Activated T-helper 17 cell treated with anti-CD3 and anti-CD28 coated beads, Interleukin-2, amount 50 U/mL, for 72 hours (primary cell): Measurements from ENCODE around the gene INTS15. TPM values are rescaled to one million over a fixed set of nuclear protein-coding genes. Genes with fewer than 3 reads are reported as not detected.

Source experiments
- ATAC-seq: fragments of 150-1000 bp; cut with Tn5 transposase; replicated peaks from 2 replicates; pipeline ENCODE4 v1.10.0; 2021; ENCODE audit warnings: mild to moderate bottlenecking, moderate library complexity
- H3K27ac Mint-ChIP-seq: one replicate; pipeline ENCODE4 v1.8.0; 2022; ENCODE audit warnings: mixed read lengths
- H3K27me3 Mint-ChIP-seq: one replicate; pipeline ENCODE4 v1.8.0; 2022; ENCODE audit warnings: mixed read lengths
- H3K36me3 Mint-ChIP-seq: one replicate; pipeline ENCODE4 v1.8.0; 2022; ENCODE audit warnings: low read depth, mild to moderate bottlenecking, mixed read lengths
- H3K4me1 Mint-ChIP-seq: one replicate; pipeline ENCODE4 v1.8.0; 2022; ENCODE audit warnings: mixed read lengths
- H3K4me3 Mint-ChIP-seq: one replicate; pipeline ENCODE4 v1.8.0; 2022; ENCODE audit warnings: mild to moderate bottlenecking, mixed read lengths
- H3K9me3 Mint-ChIP-seq: one replicate; pipeline ENCODE4 v1.8.0; 2022; ENCODE audit warnings: mixed read lengths
- total RNA-seq, 2 donors: library from RNA; stranded (reverse); gene quantifications; one replicate each; pipeline ENCODE4 v1.2.3, GENCODE V29; 2022

Gene INTS15
- total RNA-seq, 2 donors from 2014 or later, result 19.3 to 29.0 TPM

DNA sequence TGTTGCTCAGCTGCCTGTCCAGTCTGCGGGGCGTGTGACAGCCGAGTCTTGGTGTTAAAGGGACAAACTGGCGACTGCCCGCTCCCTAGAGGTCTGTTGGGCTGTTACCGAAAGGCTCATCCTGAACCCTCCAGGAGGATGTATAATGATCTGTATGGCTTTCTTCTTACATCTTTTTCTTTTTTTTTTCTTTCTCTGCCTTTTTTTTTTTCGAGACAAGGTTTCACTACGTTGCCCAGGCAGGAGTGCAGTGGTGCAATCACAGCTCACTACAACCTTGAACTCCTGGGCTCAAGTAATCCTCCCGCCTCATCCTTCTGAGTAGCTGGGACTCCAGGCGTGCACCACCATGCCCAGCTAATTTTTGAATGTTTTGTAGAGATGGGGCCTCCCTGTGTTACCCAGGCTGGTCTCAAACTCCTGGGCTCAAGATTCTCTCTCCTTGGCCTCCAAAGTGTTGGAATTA is 857 bp downstream of the INTS15 start:
- ATAC-seq, result peak; percentile 17
- H3K36me3 Mint-ChIP-seq, result peaks cover 80% of the 10 kb centered on the region
- no peaks in the 10 kb centered on the region for H3K27me3 Mint-ChIP-seq
- no peaks in the 10 kb centered on the region for H3K9me3 Mint-ChIP-seq
- peak overlapping the region; percentile 93 for H3K4me3 Mint-ChIP-seq
- H3K4me1 Mint-ChIP-seq, result no peaks in the 10 kb centered on the region
- H3K27ac Mint-ChIP-seq, result peak overlapping the region; percentile 89

DNA sequence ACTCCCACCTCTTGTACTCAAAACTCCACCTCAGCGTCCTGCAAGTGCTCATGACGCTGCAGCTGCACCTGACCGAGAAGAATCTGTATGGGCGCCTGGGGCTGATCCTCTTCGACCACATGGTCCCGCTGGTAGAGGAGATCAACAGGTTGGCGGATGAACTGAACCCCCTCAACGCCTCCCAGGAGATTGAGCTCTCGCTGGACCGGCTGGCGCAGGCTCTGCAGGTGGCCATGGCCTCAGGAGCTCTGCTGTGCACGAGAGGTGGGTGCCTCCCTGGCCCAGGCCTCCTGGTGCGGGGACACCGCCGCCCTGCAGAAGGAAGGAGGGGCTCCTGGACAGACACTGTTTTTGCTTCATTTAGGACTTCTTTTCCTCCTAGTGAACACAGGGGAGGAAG is 10.3 kb downstream of the INTS15 start:
- no peak for ATAC-seq
- Mint-ChIP-seq H3K4me3 (no peak overlapping the region), H3K4me1 (peaks cover 5% of the 10 kb centered on the region), H3K36me3 (peaks cover 97% of the 10 kb centered on the region), H3K27me3 (no peaks in the 10 kb centered on the region), H3K27ac (no peak overlapping the region), H3K9me3 (no peaks in the 10 kb centered on the region)

DNA sequence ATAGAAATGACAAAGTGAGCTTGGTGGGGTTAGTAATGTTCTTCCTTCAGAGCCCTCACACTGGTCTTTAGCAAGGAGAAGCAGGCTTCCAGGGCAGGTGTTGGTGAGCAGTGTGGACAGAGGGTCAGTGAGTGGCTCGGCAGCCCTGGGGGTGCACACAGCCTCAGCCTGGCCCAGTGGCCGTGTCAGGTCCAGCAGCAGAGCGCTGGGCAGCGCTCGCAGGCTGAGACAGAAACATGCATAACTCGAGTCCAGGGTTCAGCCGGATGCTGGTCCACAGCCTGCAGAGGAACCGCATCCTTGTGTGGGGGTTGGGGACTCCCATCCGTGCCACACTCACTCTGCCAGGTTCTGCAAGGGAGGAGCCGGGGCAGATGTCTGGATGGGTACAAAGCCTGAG is 14.6 kb downstream of the INTS15 start:
- no peaks in the 10 kb centered on the region for H3K9me3 Mint-ChIP-seq
- no peak overlapping the region for H3K4me3 Mint-ChIP-seq
- peaks cover 74% of the 10 kb centered on the region for H3K36me3 Mint-ChIP-seq
- no peaks in the 10 kb centered on the region for H3K27me3 Mint-ChIP-seq
- H3K27ac Mint-ChIP-seq, result no peak overlapping the region
- peaks cover 5% of the 10 kb centered on the region for H3K4me1 Mint-ChIP-seq
- no peak for ATAC-seq

DNA sequence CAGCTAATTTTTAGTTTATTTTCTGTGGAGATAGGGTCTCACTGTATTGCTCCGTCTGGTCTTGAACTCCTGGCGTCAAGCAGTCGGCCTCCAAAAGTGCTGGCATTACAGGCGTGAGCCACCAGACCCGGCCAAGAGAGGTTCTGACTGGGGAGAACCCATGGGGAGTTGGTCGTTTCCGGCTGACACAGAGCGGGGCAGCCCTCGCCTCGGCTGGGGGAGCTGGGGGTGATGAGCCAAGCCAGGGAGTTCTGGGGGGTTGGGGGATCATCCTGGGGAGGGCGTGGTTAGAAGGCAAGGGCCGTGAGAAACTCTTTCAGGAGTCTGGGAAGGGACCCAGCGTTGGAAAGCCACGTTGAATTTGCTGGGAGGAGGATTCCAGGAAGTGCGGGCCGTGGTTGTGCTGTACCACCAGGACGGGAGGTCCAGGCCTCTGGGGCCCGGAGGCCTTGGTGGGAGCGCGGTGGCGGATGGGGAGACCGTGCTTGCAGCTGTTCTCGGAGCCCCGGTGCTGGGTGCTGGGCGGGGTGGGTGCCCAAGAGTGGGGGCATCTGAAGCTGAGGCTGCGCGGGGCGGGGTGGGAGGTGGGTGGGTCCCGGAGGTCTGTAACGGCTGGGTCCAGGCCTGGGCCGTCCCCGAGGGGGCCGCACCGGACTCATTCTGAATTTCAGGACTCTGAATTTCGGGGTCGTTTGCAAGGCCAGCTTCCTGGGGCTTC is 17.2 kb downstream of the INTS15 start:
- Mint-ChIP-seq H3K27ac (no peak overlapping the region), H3K4me3 (no peak overlapping the region), H3K36me3 (peaks cover 48% of the 10 kb centered on the region), H3K4me1 (peaks cover 2% of the 10 kb centered on the region), H3K9me3 (no peaks in the 10 kb centered on the region), H3K27me3 (no peaks in the 10 kb centered on the region)
- no peak for ATAC-seq

DNA sequence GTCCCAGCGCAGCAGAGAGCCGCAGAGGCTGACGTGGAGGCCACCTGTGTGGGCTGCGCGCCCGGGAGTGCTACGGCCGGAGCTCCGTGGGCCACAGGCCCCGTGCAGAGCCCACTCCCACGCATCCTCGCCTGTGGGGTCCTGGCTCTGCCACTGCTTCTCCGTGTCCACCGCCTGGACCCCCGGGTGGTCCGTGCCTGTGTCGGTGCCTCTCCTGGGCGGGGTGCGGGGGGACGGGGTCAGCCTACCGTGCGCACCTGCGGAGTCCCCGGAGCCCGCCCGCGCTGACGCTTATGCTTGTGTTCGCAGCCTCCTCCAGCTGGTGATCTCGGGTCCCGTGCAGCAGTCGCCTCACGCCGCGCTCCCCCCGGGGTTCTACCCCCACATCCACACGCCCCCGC is 17.8 kb downstream of the INTS15 start:
- Mint-ChIP-seq H3K4me1 (no peaks in the 10 kb centered on the region), H3K27me3 (peaks cover 2% of the 10 kb centered on the region), H3K36me3 (peaks cover 42% of the 10 kb centered on the region), H3K9me3 (no peaks in the 10 kb centered on the region), H3K4me3 (no peak overlapping the region), H3K27ac (no peak overlapping the region)
- ATAC-seq, result no peak

DNA sequence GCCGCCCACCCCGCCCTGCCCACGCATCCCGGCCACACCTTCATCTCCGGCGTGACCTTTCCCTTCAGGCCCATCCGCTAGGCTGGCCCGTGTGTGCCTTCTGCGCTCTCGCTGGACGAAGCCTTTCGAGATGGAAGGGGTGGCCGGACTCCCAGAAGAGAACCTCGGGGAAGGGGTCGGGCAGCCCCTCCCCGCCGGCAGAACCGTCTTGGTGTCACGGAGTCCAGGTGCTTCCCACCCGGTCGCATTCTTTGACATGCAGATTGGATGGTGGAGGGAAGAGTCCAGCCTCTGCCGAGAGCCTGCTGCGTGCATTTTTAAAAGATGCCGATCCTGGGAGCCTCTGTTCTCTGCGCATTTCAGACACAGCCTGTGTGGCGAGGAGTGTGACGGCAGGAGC is 18.3 kb downstream of the INTS15 start:
- no peak for ATAC-seq
- Mint-ChIP-seq H3K4me3 (no peak overlapping the region), H3K27ac (no peak overlapping the region), H3K27me3 (peaks cover 5% of the 10 kb centered on the region), H3K4me1 (no peaks in the 10 kb centered on the region), H3K9me3 (no peaks in the 10 kb centered on the region), H3K36me3 (peaks cover 38% of the 10 kb centered on the region)

DNA sequence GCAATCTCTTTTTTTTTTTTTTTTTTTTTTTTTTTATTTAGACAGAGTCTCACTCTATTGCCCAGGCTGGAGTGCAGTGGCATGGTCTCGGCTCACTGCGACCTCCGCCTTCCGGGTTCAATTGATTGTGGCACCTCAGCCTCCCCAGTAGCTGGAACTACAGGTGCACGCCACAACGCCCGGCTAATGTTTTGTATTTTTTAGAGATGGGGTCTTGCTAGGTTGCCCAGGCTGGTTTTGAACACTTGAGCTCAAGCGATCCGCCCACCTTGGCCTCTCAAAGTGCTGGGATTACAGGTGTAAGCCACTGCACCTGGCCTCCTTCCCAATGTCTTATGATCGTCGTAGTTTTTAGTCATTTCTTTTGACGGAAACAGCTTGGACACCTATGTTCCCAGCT is 19.0 kb downstream of the INTS15 start:
- Mint-ChIP-seq H3K27me3 (peaks cover 5% of the 10 kb centered on the region), H3K9me3 (no peaks in the 10 kb centered on the region), H3K4me3 (no peak overlapping the region), H3K36me3 (peaks cover 33% of the 10 kb centered on the region), H3K4me1 (no peaks in the 10 kb centered on the region), H3K27ac (no peak overlapping the region)
- no peak for ATAC-seq

DNA sequence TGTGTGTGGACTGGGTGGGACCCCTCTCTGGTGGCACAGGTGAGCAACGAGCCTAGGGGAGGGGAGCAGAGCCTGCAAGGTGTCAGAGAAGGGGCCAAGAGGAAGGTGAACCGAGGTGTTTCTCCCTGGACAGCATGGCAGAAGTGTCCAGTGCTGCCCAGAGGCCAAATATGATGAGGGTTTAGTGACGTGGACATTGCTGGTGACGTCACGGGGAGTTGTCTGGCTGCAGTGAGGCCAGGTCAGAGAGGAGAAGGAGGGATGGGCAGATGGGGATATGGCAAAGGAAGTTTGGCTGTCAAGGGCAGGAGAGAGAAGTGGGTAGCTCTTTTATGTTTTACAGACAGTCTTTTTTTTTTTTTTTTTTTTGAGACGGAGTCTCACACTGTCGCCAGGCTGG is 23.0 kb downstream of the INTS15 start:
- Mint-ChIP-seq H3K4me1 (no peaks in the 10 kb centered on the region), H3K27me3 (peaks cover 10% of the 10 kb centered on the region), H3K4me3 (no peak overlapping the region), H3K27ac (no peak overlapping the region), H3K36me3 (no peaks in the 10 kb centered on the region), H3K9me3 (no peaks in the 10 kb centered on the region)
- ATAC-seq, result no peak

DNA sequence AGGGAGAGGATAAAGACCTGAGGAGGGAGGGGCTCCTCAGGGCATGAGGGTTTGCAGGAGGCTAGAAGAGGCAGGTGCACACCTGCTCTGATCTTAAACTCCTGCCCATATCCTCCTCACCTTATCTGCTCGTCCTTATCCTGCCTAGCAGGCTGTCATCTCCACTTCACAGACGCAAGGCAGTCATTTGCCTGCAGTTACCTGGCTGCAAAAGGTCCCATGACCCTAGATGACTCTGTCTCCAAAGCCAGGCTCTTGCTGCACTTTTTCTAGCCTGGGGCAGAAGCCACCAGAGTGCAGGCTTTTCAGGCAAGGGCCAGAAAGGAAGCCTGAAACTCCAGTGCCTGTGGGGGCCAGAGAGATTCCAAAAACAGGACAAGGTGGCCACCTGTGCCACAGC is 23.9 kb downstream of the INTS15 start:
- no peak for ATAC-seq
- Mint-ChIP-seq H3K27me3 (peaks cover 10% of the 10 kb centered on the region), H3K36me3 (no peaks in the 10 kb centered on the region), H3K9me3 (no peaks in the 10 kb centered on the region), H3K4me1 (no peaks in the 10 kb centered on the region), H3K27ac (no peak overlapping the region), H3K4me3 (no peak overlapping the region)

DNA sequence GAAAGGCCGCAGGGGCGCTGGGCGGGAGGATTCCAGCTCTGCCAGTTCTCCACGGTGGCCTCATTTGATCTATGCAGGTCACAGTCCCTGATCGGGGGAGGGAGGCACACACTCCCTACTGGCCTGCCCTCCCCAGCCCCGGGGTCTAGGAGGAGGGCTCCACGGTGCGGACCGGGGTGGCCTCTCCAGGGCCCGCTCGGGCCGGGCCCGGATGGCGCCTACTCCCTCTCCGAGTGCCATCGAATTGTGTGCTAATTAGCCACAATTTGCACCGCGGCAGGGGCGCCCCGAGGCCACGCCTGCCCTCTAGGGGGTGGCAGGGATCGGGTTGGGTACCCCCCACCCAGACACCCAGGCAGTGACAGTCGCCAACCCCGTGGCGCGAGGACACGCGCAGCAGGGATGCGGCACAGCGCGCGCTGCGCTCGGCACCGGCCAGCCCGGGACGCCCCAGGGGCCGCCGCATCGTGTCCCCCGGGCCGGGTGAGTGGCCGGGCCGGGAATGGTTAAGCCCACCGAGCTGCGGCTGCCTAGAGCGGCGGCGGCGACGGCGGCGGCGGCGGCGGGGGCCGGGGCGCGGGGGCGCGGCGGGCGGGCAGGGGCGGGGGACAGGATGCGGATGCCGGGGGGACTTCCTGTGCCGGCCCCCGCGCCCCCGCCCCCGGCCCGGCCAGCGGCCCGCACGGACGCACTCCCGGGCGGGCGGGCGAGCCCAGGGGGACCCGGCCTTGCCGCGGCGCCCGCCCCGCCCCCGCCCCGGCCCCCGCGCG is 25.3 kb downstream of the INTS15 start, which contains the start of gene ZNF853:
ZNF853 (plus strand) TSS at position 658 of the 770 bp plus-strand sequence. CDS start 565 bp downstream, outside the sequence.
- Mint-ChIP-seq H3K4me3 (peak within 1 kb of the TSS; percentile 71), H3K27ac (no peak within 1 kb of the TSS), H3K9me3 (no peaks in the 10 kb centered on the region), H3K36me3 (no peaks in the 10 kb centered on the region), H3K4me1 (peaks cover 8% of the 10 kb centered on the region), H3K27me3 (peaks cover 10% of the 10 kb centered on the region)
- ATAC-seq, result peak; percentile 33

DNA sequence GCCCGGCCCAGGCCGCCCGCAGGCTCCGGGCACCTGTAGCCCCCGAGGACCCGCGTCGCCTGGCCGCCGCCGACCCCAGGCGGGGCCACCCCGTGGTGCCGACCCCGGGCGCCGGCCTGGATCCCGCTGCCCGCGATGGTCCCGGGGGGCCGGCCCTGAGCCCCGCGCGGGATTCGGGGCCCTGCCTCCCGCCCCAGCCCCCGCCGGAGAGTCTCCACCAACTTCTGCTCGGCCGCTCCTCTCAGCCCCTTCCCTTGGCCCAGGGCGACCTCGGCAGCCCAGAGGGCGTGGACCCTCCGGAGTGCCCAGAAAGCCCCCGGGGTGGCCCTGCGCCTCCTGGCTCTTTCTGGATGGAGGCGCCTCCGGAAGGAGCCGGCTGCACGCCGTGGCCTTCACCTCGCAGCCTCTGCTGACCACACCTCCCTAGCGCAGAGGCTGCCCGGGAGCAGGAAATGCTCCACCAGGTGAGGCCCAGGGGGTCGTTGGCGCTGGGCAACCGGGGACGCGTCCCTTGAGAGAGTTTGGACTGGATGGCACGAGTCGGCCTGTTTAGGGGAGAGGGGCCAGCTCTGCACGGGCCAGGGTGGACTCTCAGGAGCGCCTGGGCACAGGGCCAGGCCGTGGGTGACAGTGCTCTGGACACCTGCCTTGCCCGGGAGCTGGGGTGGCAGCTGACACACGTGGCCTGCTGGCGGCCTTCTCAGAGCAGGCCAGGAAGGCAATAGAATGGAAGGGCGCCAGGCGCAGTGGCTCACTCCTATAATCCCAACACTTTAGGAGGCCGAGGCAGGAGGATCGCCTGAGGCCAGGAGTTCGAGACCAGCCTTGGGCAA is 26.1 kb downstream of the INTS15 start:
- Mint-ChIP-seq H3K27me3 (peaks cover 10% of the 10 kb centered on the region), H3K9me3 (no peaks in the 10 kb centered on the region), H3K36me3 (no peaks in the 10 kb centered on the region), H3K27ac (no peak overlapping the region), H3K4me3 (no peak overlapping the region), H3K4me1 (peaks cover 8% of the 10 kb centered on the region)
- no peak for ATAC-seq

DNA sequence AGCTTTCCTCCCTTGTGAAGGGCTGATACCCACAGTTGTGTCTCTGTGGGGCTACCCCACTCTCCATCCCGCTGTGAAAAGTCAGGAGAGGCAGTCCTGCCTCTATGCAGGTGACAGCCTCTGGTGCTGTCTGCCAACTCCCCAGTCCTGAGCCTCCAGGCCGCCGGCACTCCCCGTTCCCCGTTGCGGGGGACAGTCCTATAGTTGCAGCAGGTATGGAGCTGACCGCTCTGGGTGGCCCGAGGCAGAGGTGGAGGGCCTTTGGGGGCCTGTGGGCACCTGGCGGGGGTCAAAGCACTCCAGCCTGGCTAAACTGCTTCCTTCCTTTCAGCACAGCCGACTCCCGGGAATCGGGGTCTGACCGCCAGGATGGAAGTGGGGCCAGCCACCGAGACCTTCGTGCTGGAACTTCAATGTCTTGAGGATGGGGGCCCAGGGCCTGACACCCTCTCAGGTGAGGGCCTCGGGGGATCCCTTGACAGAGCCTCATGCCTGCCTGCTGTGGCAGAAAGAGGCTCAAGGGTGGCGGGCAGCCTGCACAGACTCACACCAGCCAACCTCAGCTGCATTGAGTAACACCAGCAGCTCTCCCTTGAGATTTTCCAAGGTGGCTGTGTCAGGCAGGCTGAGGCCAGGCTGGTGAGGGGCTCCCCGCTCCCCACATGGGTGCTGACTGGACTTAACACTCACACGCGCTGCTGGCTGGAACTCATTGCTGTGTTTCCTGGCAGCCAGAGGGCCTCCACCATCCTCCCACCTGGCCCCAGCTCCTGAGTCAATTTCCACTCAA is 27.2 kb downstream of the INTS15 start:
- peaks cover 10% of the 10 kb centered on the region for H3K27me3 Mint-ChIP-seq
- H3K9me3 Mint-ChIP-seq, result no peaks in the 10 kb centered on the region
- no peak overlapping the region for H3K27ac Mint-ChIP-seq
- peaks cover 12% of the 10 kb centered on the region for H3K4me1 Mint-ChIP-seq
- ATAC-seq, result no peak
- no peak overlapping the region for H3K4me3 Mint-ChIP-seq
- no peaks in the 10 kb centered on the region for H3K36me3 Mint-ChIP-seq

DNA sequence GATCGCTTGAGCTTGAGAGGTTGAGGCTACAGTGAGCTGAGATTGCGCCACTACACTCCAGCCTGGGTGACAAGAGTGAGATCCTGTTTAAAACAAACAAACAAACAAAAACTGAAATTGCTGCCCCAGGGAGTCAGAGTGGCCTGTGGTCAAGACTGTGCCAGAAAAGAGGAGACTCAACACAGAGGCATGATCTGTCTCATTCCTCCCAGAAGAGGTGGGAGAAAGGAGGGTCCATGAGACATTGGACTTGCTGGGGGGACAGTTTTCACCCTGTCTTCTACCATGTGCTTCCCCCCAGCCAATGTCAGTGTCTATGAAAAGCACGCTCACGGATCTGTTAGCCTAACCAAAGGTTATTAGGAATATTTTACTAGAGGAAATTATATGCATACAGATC is 28.8 kb downstream of the INTS15 start:
- no peak for ATAC-seq
- Mint-ChIP-seq H3K9me3 (no peaks in the 10 kb centered on the region), H3K27me3 (peaks cover 5% of the 10 kb centered on the region), H3K27ac (no peak overlapping the region), H3K4me3 (no peak overlapping the region), H3K36me3 (no peaks in the 10 kb centered on the region), H3K4me1 (peaks cover 12% of the 10 kb centered on the region)

DNA sequence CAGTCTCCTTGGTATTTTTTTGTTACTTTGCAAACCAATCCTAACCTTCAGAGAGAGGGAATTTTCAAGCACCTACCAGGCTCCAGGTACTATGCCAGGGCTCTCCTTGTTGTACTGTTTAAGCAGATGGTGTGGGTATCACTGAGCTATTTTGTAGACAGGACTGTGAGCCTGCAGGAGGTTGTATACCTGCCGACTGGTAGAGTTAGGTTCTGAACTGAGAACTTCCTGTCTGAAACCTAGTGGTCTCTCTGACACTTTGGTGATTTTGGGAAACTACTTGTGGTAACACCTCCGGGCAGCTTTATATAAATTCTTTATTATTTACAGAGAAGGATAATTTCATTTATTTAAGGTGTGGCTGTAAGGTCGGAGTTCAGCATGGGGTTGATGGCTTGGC is 30.1 kb downstream of the INTS15 start:
- Mint-ChIP-seq H3K27me3 (no peaks in the 10 kb centered on the region), H3K27ac (no peak overlapping the region), H3K36me3 (no peaks in the 10 kb centered on the region), H3K4me1 (peaks cover 12% of the 10 kb centered on the region), H3K9me3 (no peaks in the 10 kb centered on the region), H3K4me3 (peak overlapping the region; percentile 15)
- peak; percentile 38 for ATAC-seq
